GM06990 (cell line): Measurements from ENCODE around the gene DPP4.
"Not testable (repeated sequence)": the region's sequence is repeated elsewhere in the genome, so short reads cannot be mapped to it uniquely, and the experiment has no call there.

Source experiments
- DNase-seq: peaks from one replicate; pipeline ENCODE4 v3.0.0-alpha.2; 2011; ENCODE audit not compliant: insufficient read length; ENCODE audit errors: extremely low read depth
- H3K27me3 ChIP-seq: replicated peaks from 2 replicates; pipeline ENCODE4 v1.6.0; 2011; ENCODE audit warnings: low read length; ENCODE audit not compliant: control insufficient read depth, insufficient read depth
- H3K36me3 ChIP-seq: 2 replicates; pipeline ENCODE4 v1.5.1; 2011; ENCODE audit warnings: low read length; ENCODE audit not compliant: control insufficient read depth, insufficient read depth
- H3K4me3 ChIP-seq: replicated peaks from 2 replicates; pipeline ENCODE4 v1.5.1; 2011; ENCODE audit warnings: low read depth, mild to moderate bottlenecking, control low read depth, low read length
- TF ChIP-seq, protein P1 (sequence below): IDR thresholded peaks from 2 replicates; pipeline ENCODE4 v1.5.1; 2011; ENCODE audit warnings: low read length, control low read depth, mild to moderate bottlenecking, inconsistent platforms; ENCODE audit not compliant: insufficient read depth, poor library complexity, severe bottlenecking

DPP4 gene

DNA sequence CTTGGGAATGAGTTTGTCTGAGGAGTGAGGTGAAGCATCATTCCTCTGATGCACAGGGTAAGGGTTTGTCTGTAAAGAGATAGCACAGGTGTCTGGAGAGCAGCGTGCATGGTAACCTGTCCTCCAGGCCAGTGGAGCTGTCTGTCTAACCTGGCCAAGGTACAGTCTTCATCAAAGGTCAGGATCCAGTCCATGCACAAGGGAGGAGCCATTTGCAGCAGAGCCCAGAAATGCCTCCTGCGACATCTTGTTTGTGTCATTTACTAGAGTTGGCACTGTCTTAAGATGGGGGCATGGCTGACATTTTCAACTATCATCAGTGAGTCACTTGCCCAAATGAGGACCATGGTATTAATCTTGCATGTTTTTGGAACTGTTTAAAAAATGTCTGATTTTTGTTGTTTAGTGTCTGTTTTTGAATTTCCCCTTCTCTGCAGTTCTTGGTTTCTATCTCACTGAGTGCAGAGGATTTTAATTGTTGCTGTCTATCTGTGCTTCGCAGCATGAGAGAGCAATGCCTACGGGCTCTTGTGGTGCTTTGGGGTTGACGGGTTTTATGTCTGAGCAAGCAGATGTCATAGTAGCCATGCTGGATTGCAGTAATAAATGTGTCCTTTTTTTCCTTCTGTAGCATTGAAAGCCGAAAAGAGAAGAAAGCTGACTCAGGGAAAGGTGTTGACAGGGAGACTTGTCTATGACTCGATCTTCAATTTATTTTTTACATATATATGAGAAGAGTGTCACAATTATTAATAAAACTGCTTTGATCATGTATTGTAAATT lies 91.3 kb downstream of the DPP4 start:
- DNase-seq, result no peak
- TF ChIP-seq, protein P1, sequence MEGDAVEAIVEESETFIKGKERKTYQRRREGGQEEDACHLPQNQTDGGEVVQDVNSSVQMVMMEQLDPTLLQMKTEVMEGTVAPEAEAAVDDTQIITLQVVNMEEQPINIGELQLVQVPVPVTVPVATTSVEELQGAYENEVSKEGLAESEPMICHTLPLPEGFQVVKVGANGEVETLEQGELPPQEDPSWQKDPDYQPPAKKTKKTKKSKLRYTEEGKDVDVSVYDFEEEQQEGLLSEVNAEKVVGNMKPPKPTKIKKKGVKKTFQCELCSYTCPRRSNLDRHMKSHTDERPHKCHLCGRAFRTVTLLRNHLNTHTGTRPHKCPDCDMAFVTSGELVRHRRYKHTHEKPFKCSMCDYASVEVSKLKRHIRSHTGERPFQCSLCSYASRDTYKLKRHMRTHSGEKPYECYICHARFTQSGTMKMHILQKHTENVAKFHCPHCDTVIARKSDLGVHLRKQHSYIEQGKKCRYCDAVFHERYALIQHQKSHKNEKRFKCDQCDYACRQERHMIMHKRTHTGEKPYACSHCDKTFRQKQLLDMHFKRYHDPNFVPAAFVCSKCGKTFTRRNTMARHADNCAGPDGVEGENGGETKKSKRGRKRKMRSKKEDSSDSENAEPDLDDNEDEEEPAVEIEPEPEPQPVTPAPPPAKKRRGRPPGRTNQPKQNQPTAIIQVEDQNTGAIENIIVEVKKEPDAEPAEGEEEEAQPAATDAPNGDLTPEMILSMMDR, result no peak
- Histone ChIP-seq H3K4me3 (no peak overlapping the region), H3K27me3 (no peaks in the 10 kb centered on the region), H3K36me3 (no peaks in the 10 kb centered on the region)

DNA sequence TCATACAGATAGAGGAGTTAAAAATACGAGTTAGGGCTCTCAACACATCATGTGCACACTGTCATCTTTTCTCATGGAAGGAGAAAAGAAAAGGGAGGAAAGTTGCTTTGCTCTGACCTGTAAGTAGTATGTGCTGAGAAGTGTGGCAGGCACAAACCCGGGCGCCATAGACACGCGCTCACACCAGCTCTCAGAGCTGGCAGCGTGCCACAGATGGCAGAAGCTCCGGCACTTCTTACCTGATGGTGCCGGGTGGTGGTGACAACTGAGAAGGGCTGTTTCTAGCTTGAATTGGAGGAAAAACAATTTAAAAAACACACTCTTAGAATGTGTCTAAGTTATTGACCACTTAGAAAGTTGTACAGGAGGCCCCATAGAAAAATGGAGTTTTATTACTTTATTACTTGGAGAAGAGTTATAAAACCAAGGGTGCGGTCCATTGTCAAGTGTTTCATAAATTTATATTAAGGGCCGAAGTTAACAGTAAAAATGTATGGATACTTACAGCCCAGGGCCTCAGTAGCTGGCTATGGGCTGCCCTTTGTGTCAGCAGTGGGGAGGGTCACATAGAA lies 92.2 kb downstream of the DPP4 start:
- Histone ChIP-seq H3K27me3 (no peaks in the 10 kb centered on the region), H3K4me3 (no peak overlapping the region), H3K36me3 (no peaks in the 10 kb centered on the region)
- DNase-seq, result no peak
- TF ChIP-seq, protein P1, result no peak

- no peaks in the 10 kb centered on the region for H3K36me3 ChIP-seq
- no peak overlapping the region for H3K4me3 ChIP-seq
- no peak for DNase-seq
- TF ChIP-seq, protein P1, result no peak
- no peaks in the 10 kb centered on the region for H3K27me3 ChIP-seq
Observed at GRCh38 chr2:161980976-161981375, 93.0 kb downstream of the DPP4 start.

GRCh38 chr2:161979490-161979889 lies 94.5 kb downstream of the DPP4 start:
- Histone ChIP-seq H3K27me3 (no peaks in the 10 kb centered on the region), H3K4me3 (no peak overlapping the region), H3K36me3 (no peaks in the 10 kb centered on the region)
- TF ChIP-seq, protein P1, result no peak
- no peak for DNase-seq

DNA sequence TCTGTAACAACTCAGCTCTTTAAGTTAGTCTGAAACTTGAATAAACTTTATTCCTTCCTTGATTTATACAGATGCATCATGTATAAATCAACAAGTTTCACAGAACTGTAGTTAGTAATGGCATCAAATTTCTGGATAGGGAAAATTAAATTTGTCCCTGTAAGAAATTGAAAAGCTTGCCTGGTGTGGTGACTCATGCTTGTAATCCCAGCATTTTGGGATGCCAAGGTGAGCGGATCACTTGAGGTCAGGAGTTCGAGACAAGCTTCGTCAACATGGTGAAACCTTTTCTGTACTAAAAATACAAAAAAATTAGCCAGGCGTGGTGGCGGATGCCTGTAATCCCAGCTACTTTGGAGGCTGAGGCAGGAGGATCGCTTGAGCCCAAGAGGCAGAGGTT lies 96.1 kb downstream of the DPP4 start:
- H3K4me3 ChIP-seq, DNase-seq, H3K27me3 ChIP-seq, H3K36me3 ChIP-seq: not testable (repeated sequence)

GRCh38 chr2:161976917-161977316 lies 97.1 kb downstream of the DPP4 start:
- H3K36me3 ChIP-seq, result no peaks in the 10 kb centered on the region
- TF ChIP-seq, protein P1, result no peak
- no peak overlapping the region for H3K4me3 ChIP-seq
- no peak for DNase-seq
- no peaks in the 10 kb centered on the region for H3K27me3 ChIP-seq
